Panc1 (cell line): ENCODE results near the gene TM9SF4. TPM values are rescaled to one million over a fixed set of nuclear protein-coding genes. Genes with fewer than 3 reads are reported as not detected.

Experiments
- ATAC-seq: fragments of 200-7000 bp; cut with Tn5 transposase; 2 replicates; pipeline ENCODE4 v1.9.1; 2020; ENCODE audit warnings: mild to moderate bottlenecking, moderate library complexity
- BruUV-seq: library from RNA; stranded (reverse); fragments of 400-500 nt; replicated peaks from 2 replicates; lab custom pipeline; 2021; lab: Mats Ljungman, UMichigan
- CTCF ChIA-PET: fragments of 300-600 bp; sonication (Branson Sonifier 250); formaldehyde crosslinking; loops from one replicate; lab custom pipeline; 2022; ENCODE audit warnings: antibody characterized with exemption; lab: Charles Lee
- POLR2A ChIA-PET: fragments of 300-600 bp; sonication (Branson Sonifier 250); formaldehyde crosslinking; loops from one replicate; lab custom pipeline; 2022; ENCODE audit warnings: antibody characterized with exemption; lab: Charles Lee
- DNase-seq: peaks from one replicate; pipeline ENCODE4 v3.0.0-alpha.2; 2010; ENCODE audit warnings: low read depth, low spot score
- H3K27ac ChIP-seq: 2 replicates; pipeline ENCODE4 v1.5.1; 2011; ENCODE audit warnings: mild to moderate bottlenecking, low read length, inconsistent platforms
- H3K27me3 ChIP-seq: fragments of 200-500 bp; sonication (Bioruptor generic); 2 replicates; pipeline ENCODE4 v1.6.0; 2014; ENCODE audit warnings: low read length, inconsistent platforms; ENCODE audit not compliant: control insufficient read depth, insufficient read depth
- H3K36me3 ChIP-seq: fragments of 200-500 bp; sonication (Bioruptor generic); 2 replicates; pipeline ENCODE4 v1.5.1; 2014; ENCODE audit warnings: inconsistent platforms, mild to moderate bottlenecking, low read length, moderate library complexity; ENCODE audit not compliant: control insufficient read depth, insufficient read depth
- H3K4me1 ChIP-seq: 2 replicates; pipeline ENCODE4 v1.5.1; 2011; ENCODE audit warnings: inconsistent platforms, mild to moderate bottlenecking, low read length, moderate library complexity; ENCODE audit not compliant: control insufficient read depth, insufficient read depth
- H3K4me3 ChIP-seq, 2 experiments: 2 replicates each; pipeline ENCODE4 v1.5.1; 2011 to 2012; ENCODE audit warnings: low read depth in 2 of 2, low read length in 2 of 2, mild to moderate bottlenecking in 2 of 2, inconsistent platforms in 1 of 2, moderate library complexity in 1 of 2
- H3K9me3 ChIP-seq: fragments of 200-500 bp; sonication (Bioruptor generic); 2 replicates; pipeline ENCODE4 v1.5.1; 2014; ENCODE audit warnings: low read depth, mild to moderate bottlenecking, inconsistent platforms, low read length, moderate library complexity; ENCODE audit not compliant: control insufficient read depth, insufficient read depth
- POLR2AphosphoS5 ChIP-seq: IDR thresholded peaks from 2 replicates; pipeline ENCODE4 v1.6.1; 2012; ENCODE audit warnings: mild to moderate bottlenecking, low read depth, low read length, moderate library complexity
- SIN3A ChIP-seq: IDR thresholded peaks from 2 replicates; pipeline ENCODE4 v1.6.1; 2012; ENCODE audit warnings: low read depth, mild to moderate bottlenecking, low read length, moderate library complexity, borderline replicate concordance; ENCODE audit not compliant: insufficient read depth
- TCF7L2 ChIP-seq: IDR thresholded peaks from 2 replicates; pipeline ENCODE4 v1.6.1; 2011; ENCODE audit warnings: mild to moderate bottlenecking, low read depth, low read length, inconsistent platforms
- in situ Hi-C: cut with HindIII; loops from 2 replicates; pipeline ENCODE4 v1.10.0; 2016; ENCODE audit warnings: low sequenced_read_pairs, low pct_unique_long_range_greater_than_20kb
- intact Hi-C: fragments of 100-400 bp; cut with micrococcal nuclease; formaldehyde crosslinking; loops from one replicate; pipeline ENCODE4 v1.10.0; 2022; ENCODE audit not compliant: unreplicated experiment
- total RNA-seq: library from RNA; stranded (reverse); gene quantifications from one replicate; pipeline ENCODE4 v1.2.1, GENCODE V29; 2021; ENCODE audit not compliant: unreplicated experiment
- TF ChIP-seq, protein P1 (sequence below): fragments of 450-650 bp; IDR thresholded peaks from 2 replicates; pipeline ENCODE4 v1.5.1; 2017; ENCODE audit warnings: mild to moderate bottlenecking
- TF ChIP-seq, protein P2 (sequence below), 2 experiments: IDR thresholded peaks; 2 replicates each; pipeline ENCODE4 v1.6.1; 2011 to 2012; ENCODE audit warnings: low read depth in 2 of 2, control low read depth in 1 of 2, low read length in 1 of 2, mild to moderate bottlenecking in 1 of 2, moderate library complexity in 1 of 2; ENCODE audit not compliant: insufficient read depth in 1 of 2

Gene TM9SF4
- total RNA-seq, 1 experiment from 2014 or later = 180 TPM

DNA sequence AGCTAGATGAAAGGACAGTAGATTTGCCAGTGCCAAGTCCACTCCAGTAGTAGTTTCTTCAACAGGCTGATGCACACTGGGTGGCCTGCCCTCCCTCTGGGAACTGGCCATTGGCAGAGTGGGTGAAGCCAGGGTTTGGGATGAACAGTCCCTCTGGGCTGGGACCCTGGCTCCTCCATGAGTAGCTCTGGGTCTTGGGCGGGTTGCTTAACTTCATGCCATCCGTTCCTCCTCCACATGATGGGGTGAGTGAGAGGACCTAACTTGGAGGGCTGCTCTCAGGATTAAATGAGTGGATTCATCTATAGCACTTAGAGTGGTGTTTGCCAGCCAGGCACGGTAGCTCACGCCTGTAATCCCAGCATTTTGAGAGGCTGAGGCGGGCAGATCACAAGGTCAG, 50.8 kb downstream of the TM9SF4 start:
- no peak for TF ChIP-seq POLR2AphosphoS5
- TF ChIP-seq SIN3A = no peak
- no peak for TF ChIP-seq TCF7L2
- TF ChIP-seq, protein P1, sequence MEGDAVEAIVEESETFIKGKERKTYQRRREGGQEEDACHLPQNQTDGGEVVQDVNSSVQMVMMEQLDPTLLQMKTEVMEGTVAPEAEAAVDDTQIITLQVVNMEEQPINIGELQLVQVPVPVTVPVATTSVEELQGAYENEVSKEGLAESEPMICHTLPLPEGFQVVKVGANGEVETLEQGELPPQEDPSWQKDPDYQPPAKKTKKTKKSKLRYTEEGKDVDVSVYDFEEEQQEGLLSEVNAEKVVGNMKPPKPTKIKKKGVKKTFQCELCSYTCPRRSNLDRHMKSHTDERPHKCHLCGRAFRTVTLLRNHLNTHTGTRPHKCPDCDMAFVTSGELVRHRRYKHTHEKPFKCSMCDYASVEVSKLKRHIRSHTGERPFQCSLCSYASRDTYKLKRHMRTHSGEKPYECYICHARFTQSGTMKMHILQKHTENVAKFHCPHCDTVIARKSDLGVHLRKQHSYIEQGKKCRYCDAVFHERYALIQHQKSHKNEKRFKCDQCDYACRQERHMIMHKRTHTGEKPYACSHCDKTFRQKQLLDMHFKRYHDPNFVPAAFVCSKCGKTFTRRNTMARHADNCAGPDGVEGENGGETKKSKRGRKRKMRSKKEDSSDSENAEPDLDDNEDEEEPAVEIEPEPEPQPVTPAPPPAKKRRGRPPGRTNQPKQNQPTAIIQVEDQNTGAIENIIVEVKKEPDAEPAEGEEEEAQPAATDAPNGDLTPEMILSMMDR = no peak
- TF ChIP-seq, protein P2, sequence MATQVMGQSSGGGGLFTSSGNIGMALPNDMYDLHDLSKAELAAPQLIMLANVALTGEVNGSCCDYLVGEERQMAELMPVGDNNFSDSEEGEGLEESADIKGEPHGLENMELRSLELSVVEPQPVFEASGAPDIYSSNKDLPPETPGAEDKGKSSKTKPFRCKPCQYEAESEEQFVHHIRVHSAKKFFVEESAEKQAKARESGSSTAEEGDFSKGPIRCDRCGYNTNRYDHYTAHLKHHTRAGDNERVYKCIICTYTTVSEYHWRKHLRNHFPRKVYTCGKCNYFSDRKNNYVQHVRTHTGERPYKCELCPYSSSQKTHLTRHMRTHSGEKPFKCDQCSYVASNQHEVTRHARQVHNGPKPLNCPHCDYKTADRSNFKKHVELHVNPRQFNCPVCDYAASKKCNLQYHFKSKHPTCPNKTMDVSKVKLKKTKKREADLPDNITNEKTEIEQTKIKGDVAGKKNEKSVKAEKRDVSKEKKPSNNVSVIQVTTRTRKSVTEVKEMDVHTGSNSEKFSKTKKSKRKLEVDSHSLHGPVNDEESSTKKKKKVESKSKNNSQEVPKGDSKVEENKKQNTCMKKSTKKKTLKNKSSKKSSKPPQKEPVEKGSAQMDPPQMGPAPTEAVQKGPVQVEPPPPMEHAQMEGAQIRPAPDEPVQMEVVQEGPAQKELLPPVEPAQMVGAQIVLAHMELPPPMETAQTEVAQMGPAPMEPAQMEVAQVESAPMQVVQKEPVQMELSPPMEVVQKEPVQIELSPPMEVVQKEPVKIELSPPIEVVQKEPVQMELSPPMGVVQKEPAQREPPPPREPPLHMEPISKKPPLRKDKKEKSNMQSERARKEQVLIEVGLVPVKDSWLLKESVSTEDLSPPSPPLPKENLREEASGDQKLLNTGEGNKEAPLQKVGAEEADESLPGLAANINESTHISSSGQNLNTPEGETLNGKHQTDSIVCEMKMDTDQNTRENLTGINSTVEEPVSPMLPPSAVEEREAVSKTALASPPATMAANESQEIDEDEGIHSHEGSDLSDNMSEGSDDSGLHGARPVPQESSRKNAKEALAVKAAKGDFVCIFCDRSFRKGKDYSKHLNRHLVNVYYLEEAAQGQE (IDR thresholded peaks at IDR 0.05; ENCODE audit: insufficient read depth in 1 of 2, low read depth in 2 of 2, low read length in 1 of 2) = no peak
- Histone ChIP-seq H3K9me3 (no peaks in the 10 kb centered on the region), H3K27me3 (no peaks in the 10 kb centered on the region), H3K27ac (no peak overlapping the region), H3K4me3 (no peak overlapping the region), H3K4me1 (peaks cover 3% of the 10 kb centered on the region), H3K36me3 (peaks cover 46% of the 10 kb centered on the region)
- intact Hi-C loops = no loop called here
- no peak for ATAC-seq
- no peak for DNase-seq
- in situ Hi-C loops = no loop called here
- BruUV-seq = no TSS peak
- ChIA-PET POLR2A (no interaction called here), CTCF (interaction anchor here (1.3 kb wide), 1 partner anchor 377 kb away, joined by 3 read pairs; no protein-coding TSS in a partner anchor)

DNA sequence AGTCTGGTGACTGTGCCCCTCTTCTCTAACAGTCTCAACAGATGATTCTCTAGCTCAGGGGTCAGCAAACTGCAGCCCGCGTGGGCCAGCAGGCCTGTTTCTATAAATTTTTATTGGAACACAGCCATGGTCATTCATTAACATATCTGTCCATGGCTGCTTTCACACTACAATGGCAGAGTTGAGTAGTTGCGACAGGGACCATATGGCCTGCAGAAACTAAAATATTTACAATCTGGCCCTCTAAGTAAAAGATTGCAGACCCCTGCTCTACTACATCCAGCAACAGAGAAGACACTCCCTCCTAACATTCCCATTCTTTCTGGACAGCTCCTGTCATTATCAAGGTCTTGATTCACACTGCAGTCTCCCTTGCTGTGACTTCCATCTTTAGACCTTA, 52.8 kb downstream of the TM9SF4 start:
- intact Hi-C loops (no loop called here), in situ Hi-C loops (no loop called here)
- ATAC-seq (no peak), DNase-seq (no peak)
- Histone ChIP-seq H3K36me3 (peaks cover 45% of the 10 kb centered on the region), H3K9me3 (no peaks in the 10 kb centered on the region), H3K4me3 (no peak overlapping the region), H3K27ac (no peak overlapping the region), H3K27me3 (no peaks in the 10 kb centered on the region), H3K4me1 (no peaks in the 10 kb centered on the region)
- no TSS peak for BruUV-seq
- CTCF ChIA-PET = no interaction called here
- POLR2A ChIA-PET = no interaction called here
- TF ChIP-seq SIN3A (no peak), TCF7L2 (no peak), POLR2AphosphoS5 (no peak)
- TF ChIP-seq, protein P1 = no peak
- TF ChIP-seq, protein P2 (IDR thresholded peaks at IDR 0.05; ENCODE audit: insufficient read depth in 1 of 2, low read depth in 2 of 2, low read length in 1 of 2) = no peak
